Measurements from ENCODE around the gene TMEM74B.
"Not testable (repeated sequence)": the region's sequence is repeated elsewhere in the genome, so short reads cannot be mapped to it uniquely, and the experiment has no call there.

DNA sequence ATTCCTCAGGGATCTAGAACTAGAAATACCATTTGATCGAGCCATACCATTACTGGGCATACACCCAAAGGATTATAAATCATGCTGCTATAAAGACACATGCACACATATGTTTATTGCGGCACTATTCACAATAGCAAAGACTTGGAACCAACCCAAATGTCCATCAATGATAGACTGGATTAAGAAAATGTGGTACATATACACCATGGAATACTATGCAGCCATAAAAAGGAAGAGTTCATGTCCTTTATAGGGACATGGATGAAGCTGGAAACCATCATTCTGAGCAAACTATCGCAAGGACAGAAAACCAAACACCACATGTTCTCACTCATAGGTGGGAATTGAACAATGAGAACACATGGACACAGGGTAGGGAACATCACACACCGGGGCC is 38.0 kb upstream of the TMEM74B start:
- TF ChIP-seq, protein P1, sequence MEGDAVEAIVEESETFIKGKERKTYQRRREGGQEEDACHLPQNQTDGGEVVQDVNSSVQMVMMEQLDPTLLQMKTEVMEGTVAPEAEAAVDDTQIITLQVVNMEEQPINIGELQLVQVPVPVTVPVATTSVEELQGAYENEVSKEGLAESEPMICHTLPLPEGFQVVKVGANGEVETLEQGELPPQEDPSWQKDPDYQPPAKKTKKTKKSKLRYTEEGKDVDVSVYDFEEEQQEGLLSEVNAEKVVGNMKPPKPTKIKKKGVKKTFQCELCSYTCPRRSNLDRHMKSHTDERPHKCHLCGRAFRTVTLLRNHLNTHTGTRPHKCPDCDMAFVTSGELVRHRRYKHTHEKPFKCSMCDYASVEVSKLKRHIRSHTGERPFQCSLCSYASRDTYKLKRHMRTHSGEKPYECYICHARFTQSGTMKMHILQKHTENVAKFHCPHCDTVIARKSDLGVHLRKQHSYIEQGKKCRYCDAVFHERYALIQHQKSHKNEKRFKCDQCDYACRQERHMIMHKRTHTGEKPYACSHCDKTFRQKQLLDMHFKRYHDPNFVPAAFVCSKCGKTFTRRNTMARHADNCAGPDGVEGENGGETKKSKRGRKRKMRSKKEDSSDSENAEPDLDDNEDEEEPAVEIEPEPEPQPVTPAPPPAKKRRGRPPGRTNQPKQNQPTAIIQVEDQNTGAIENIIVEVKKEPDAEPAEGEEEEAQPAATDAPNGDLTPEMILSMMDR (IDR thresholded peaks at IDR 0.05; ENCODE audit: low read length) = not testable (repeated sequence)
- TF ChIP-seq EZH2 (IDR thresholded peaks at IDR 0.05; ENCODE audit: borderline replicate concordance, low read length) = not testable (repeated sequence)
